K562 (cell line): Measurements from ENCODE around the gene PNRC1.

Experiments used
- CTCF ChIP-seq, 3 experiments: IDR thresholded peaks in 2 of 3; conservative IDR thresholded peaks in 1 of 3; 2 replicates each; pipeline ENCODE4 v1.5.1; 2011 to 2012; ENCODE audit warnings: low read length in 3 of 3, mild to moderate bottlenecking in 3 of 3, control low read depth in 2 of 3, improper control_type of control experiment in 1 of 3, inconsistent platforms in 1 of 3, low read depth in 1 of 3, mixed read lengths in 1 of 3, moderate library complexity in 1 of 3; ENCODE audit not compliant: insufficient read depth in 2 of 3
- EGR1 ChIP-seq: fragments of 450-650 bp; conservative IDR thresholded peaks from 2 replicates; pipeline ENCODE4 v1.6.1; 2017; ENCODE audit warnings: mild to moderate bottlenecking
- FOXK2 ChIP-seq, 2 experiments: fragments of 450-650 bp; IDR thresholded peaks in 1 of 2; conservative IDR thresholded peaks in 1 of 2; 2 replicates each; pipeline ENCODE4 v1.6.1; 2016; ENCODE audit warnings: low read depth in 2 of 2, mild to moderate bottlenecking in 1 of 2
- JUN ChIP-seq, 2 experiments: sonication (generic) in 1 of 2; formaldehyde crosslinking in 1 of 2; IDR thresholded peaks; 2 replicates each; pipeline versions ENCODE4 v1.6.1 to v1.8.0; 2012 to 2022; ENCODE audit warnings: borderline replicate concordance in 2 of 2, mild to moderate bottlenecking in 2 of 2, improper control_type of control experiment in 1 of 2, low read depth in 1 of 2, low read length in 1 of 2, missing genetic modification reagents in 1 of 2
- MTF1 ChIP-seq: fragments of 250-450 bp; sonication (Bioruptor Pico); IDR thresholded peaks from 2 replicates; pipeline ENCODE4 v1.9.0; 2021; ENCODE audit warnings: moderate library complexity, mild to moderate bottlenecking, inconsistent platforms, borderline replicate concordance
- RAD51 ChIP-seq: fragments of 450-650 bp; IDR thresholded peaks from 2 replicates; pipeline ENCODE4 v1.7.1; 2016; ENCODE audit warnings: low read depth, mild to moderate bottlenecking, borderline replicate concordance
- ZBTB5 ChIP-seq: fragments of 450-650 bp; IDR thresholded peaks from 2 replicates; pipeline ENCODE4 v1.6.1; 2017; ENCODE audit warnings: antibody characterized with exemption

DNA sequence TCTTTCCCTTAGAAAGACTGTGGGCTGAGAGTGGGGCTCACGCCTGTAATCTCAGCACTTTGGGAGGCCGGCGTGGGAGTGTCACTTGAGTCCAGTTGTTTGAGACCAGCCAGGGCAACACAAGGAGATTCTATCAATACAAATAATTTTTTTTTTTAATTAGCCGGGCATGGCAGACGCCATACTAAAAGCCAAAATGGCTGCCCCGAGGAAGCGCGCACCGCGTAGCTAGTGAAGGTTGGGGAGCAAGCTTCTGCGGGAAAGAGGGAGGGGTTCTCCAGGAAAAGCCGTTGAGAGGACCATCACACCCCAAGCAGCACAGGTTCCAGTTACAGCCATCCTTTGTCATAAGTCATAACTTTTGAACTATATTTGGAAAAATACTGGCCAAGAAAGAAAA, 21.3 kb upstream of the PNRC1 start:
- no peak for TF ChIP-seq JUN (IDR thresholded peaks at IDR 0.05; ENCODE audit: borderline replicate concordance, low read depth, low read length)
- TF ChIP-seq JUN (CRISPR knock-in tag; IDR thresholded peaks at IDR 0.05; ENCODE audit: borderline replicate concordance), result no peak
- no peak for TF ChIP-seq RAD51
- TF ChIP-seq EGR1, result no peak
- no peak for TF ChIP-seq MTF1 (CRISPR knock-in tag)
- TF ChIP-seq CTCF (IDR thresholded peaks at IDR 0.05 in 2 of 3, conservative IDR thresholded peaks at IDR 0.05 in 1 of 3; ENCODE audit: insufficient read depth in 2 of 3, low read depth in 1 of 3, low read length in 3 of 3), result no peak
- TF ChIP-seq ZBTB5, result no peak
- no peak for TF ChIP-seq FOXK2 (conservative IDR thresholded peaks at IDR 0.05 in 1 of 2, IDR thresholded peaks at IDR 0.05 in 1 of 2; ENCODE audit: low read depth in 2 of 2)
